Measurements from ENCODE around the gene ZNF296. TPM values are rescaled to one million over a fixed set of nuclear protein-coding genes. Genes with fewer than 3 reads are reported as not detected.
A peak's percentile ranks its signal among the peaks of the same experiment; 100 is the strongest.

The ZNF296 gene
- total and polyA plus RNA-seq, 2 experiments from 2014 or later, result 1.2 TPM; not detected in 1

DNA sequence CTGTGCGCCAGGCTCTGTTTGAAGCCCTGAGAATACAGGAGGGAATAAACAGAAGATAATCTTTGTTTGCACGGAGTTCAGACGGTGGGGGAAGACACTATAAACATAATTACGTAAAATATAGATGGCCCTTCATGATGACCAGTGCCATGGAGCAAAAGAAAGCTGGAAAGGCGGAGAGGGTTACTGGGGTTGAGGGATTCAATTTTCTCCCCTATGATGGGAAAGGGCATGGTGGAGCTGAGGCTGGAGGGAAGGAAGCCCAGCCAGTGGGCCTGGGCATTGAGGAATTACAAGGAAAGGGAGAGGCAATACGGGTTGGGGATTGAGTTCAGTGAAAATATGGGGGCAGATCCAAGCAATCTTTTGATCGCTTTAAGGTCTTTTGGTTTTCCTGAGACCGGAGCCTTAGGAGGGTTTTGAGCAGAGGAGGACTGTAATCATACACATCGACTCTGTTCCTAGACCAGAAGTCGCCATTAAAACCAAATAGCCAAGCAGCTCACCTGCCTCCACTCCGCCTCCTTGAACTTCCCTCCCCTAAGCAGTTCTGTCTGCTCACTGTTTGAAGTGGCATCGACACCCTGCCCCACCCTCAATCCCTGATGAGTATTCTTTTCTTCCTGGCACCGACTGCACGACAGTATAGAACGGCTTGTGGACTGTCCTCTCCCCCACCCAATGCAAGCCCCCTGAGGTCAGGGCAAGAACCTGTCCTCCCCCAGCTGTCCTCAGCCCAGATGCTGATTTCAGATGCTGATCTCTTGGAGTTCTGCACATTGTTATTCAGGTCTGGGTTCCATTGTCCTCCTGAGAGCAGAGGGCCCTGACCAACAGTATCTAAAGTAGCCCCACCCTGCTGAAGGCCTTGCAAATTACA lies 813 bp upstream of the ZNF296 start:
- no peaks in the 10 kb centered on the region for H3K9me3 ChIP-seq (ENCODE audit: low read depth)
- 69% methylated on average over 15 of the region's 15 CpGs for WGBS (ENCODE audit: low lambda C conversion rate, missing lambda C conversion rate)
- H3K4me1 ChIP-seq (ENCODE audit: insufficient read depth), result no peaks in the 10 kb centered on the region
- H3K4me3 ChIP-seq, result peak overlapping the region; percentile 8
- H3K36me3 ChIP-seq (replicated peaks; ENCODE audit: insufficient read depth, low read depth), result no peaks in the 10 kb centered on the region
- H3K79me2 ChIP-seq, result peaks cover 32% of the 10 kb centered on the region
- peak overlapping the region; percentile 23 for H2AFZ ChIP-seq
- no peak for DNase-seq (ENCODE audit: low spot score)
- H3K9me2 ChIP-seq (replicated peaks; ENCODE audit: insufficient read depth), result no peaks in the 10 kb centered on the region
- H3K4me2 ChIP-seq, result peak overlapping the region; percentile 88
- TF ChIP-seq, protein P1, sequence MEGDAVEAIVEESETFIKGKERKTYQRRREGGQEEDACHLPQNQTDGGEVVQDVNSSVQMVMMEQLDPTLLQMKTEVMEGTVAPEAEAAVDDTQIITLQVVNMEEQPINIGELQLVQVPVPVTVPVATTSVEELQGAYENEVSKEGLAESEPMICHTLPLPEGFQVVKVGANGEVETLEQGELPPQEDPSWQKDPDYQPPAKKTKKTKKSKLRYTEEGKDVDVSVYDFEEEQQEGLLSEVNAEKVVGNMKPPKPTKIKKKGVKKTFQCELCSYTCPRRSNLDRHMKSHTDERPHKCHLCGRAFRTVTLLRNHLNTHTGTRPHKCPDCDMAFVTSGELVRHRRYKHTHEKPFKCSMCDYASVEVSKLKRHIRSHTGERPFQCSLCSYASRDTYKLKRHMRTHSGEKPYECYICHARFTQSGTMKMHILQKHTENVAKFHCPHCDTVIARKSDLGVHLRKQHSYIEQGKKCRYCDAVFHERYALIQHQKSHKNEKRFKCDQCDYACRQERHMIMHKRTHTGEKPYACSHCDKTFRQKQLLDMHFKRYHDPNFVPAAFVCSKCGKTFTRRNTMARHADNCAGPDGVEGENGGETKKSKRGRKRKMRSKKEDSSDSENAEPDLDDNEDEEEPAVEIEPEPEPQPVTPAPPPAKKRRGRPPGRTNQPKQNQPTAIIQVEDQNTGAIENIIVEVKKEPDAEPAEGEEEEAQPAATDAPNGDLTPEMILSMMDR (IDR thresholded peaks at IDR 0.05; ENCODE audit: poor library complexity), result no peak
- TF ChIP-seq EZH2 (IDR thresholded peaks at IDR 0.05; ENCODE audit: borderline replicate concordance) (no peak), EZH2phosphoT487 (IDR thresholded peaks at IDR 0.05; ENCODE audit: low read depth, severe bottlenecking, unreplicated experiment) (no peak)
- H3K27me3 ChIP-seq, result no peaks in the 10 kb centered on the region
- no peak overlapping the region for H3K27ac ChIP-seq
- H4K20me1 ChIP-seq (ENCODE audit: insufficient read depth, poor library complexity, severe bottlenecking), result no peaks in the 10 kb centered on the region

DNA sequence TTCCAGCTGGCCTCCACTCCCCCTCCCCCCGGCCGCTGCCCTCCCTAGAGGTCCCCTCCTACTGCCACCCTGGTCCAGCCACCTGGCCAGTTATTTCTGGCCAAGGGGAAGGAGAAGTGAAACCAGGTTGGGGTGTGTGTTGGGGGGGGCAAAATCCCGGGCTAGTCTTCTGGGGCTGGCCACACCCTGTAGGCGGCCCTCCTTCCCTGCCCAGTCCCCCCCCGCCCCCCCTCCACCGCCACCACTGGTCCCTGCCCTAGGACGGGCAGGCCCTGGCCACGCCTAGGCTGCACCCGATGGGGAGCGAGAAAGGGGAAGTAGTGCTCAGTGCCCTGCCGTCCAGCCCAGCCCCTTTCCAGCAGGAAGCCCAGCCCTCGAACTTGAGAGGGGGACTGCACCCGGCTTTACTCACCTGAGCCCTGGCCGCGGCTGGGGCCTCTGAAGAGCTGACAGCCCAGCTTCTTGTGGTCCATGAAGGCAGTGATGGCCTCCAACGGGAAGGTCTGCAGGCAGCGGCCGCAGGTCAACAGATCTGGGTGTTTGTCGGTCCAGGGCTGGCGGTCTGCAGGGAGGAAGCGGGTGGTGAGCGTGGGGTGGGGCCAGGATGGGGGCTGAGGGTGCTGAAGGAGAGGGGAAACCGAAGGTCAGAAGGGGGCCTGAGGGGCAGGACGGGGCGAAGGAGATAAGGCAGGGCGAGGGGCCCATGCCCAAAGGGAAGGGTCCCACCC lies 813 bp downstream of the ZNF296 start:
- H3K9me3 ChIP-seq (ENCODE audit: low read depth), result no peaks in the 10 kb centered on the region
- peak; percentile 77 for DNase-seq (ENCODE audit: low spot score)
- no peaks in the 10 kb centered on the region for H3K4me1 ChIP-seq (ENCODE audit: insufficient read depth)
- TF ChIP-seq, protein P1 (IDR thresholded peaks at IDR 0.05; ENCODE audit: poor library complexity), result no peak
- TF ChIP-seq EZH2phosphoT487 (IDR thresholded peaks at IDR 0.05; ENCODE audit: low read depth, severe bottlenecking, unreplicated experiment), result no peak
- H2AFZ ChIP-seq, result peak overlapping the region; percentile 22
- no peaks in the 10 kb centered on the region for H3K36me3 ChIP-seq (replicated peaks; ENCODE audit: insufficient read depth, low read depth)
- H3K27ac ChIP-seq, result peak overlapping the region; percentile 14
- H4K20me1 ChIP-seq (ENCODE audit: insufficient read depth, poor library complexity, severe bottlenecking), result no peaks in the 10 kb centered on the region
- no peaks in the 10 kb centered on the region for H3K27me3 ChIP-seq
- peak overlapping the region; percentile 88 for H3K4me2 ChIP-seq
- no peaks in the 10 kb centered on the region for H3K9me2 ChIP-seq (replicated peaks; ENCODE audit: insufficient read depth)
- peaks cover 16% of the 10 kb centered on the region for H3K79me2 ChIP-seq
- 15% methylated on average over 16 of the region's 26 CpGs for WGBS (ENCODE audit: low lambda C conversion rate, missing lambda C conversion rate)
- peak overlapping the region; percentile 8 for H3K4me3 ChIP-seq

DNA sequence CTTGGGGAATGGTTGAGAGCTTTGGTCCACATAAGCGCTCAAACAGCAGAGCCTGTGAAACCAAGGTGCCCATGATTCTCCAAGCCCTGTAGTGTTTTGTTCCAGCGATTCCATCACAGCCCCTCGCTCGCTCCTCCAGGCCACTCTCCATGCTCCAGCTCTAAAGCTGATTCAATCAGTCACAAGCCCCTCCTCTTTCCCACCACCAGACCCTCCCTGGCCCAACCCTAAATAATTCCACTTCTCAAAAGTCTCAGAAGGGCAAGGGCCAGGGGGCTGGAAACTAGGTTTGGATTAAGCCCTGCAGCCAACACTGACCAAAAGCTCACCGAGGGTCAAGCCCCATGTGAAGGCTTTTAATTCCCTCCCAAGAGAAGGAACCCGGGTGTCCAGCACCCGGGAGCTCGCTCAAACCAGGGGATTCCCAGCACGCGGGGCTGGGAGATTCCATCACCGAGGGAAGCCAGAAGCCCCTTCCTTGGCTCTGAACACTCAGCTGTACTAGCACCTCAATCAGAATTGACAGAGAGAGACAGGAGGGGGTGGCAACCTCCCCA lies 1.5 kb downstream of the ZNF296 start:
- H3K4me2 ChIP-seq, result peak overlapping the region; percentile 88
- no peaks in the 10 kb centered on the region for H3K9me3 ChIP-seq (ENCODE audit: low read depth)
- H2AFZ ChIP-seq, result no peak overlapping the region
- H3K4me1 ChIP-seq (ENCODE audit: insufficient read depth), result no peaks in the 10 kb centered on the region
- no peaks in the 10 kb centered on the region for H4K20me1 ChIP-seq (ENCODE audit: insufficient read depth, poor library complexity, severe bottlenecking)
- TF ChIP-seq EZH2 (IDR thresholded peaks at IDR 0.05; ENCODE audit: borderline replicate concordance) (no peak), EZH2phosphoT487 (IDR thresholded peaks at IDR 0.05; ENCODE audit: low read depth, severe bottlenecking, unreplicated experiment) (no peak)
- TF ChIP-seq, protein P1 (IDR thresholded peaks at IDR 0.05; ENCODE audit: poor library complexity), result no peak
- H3K9me2 ChIP-seq (replicated peaks; ENCODE audit: insufficient read depth), result no peaks in the 10 kb centered on the region
- 56% methylated on average over 11 of the region's 11 CpGs for WGBS (ENCODE audit: low lambda C conversion rate, missing lambda C conversion rate)
- no peak for DNase-seq (ENCODE audit: low spot score)
- no peaks in the 10 kb centered on the region for H3K36me3 ChIP-seq (replicated peaks; ENCODE audit: insufficient read depth, low read depth)
- H3K27me3 ChIP-seq, result no peaks in the 10 kb centered on the region
- no peak overlapping the region for H3K4me3 ChIP-seq
- H3K27ac ChIP-seq, result no peak overlapping the region
- H3K79me2 ChIP-seq, result peaks cover 10% of the 10 kb centered on the region
